HPDE6-E6E7 (cell line): ENCODE data around the gene SPAG9.
A peak's percentile ranks its signal among the peaks of the same experiment; 100 is the strongest.
"Not testable (repeated sequence)": the region's sequence is repeated elsewhere in the genome, so short reads cannot be mapped to it uniquely, and the experiment has no call there.

Experiments used
- DNase-seq: peaks from one replicate; pipeline ENCODE4 v3.0.0; 2011; ENCODE audit warnings: missing footprints; ENCODE audit errors: extremely low spot score

SPAG9 gene

DNA sequence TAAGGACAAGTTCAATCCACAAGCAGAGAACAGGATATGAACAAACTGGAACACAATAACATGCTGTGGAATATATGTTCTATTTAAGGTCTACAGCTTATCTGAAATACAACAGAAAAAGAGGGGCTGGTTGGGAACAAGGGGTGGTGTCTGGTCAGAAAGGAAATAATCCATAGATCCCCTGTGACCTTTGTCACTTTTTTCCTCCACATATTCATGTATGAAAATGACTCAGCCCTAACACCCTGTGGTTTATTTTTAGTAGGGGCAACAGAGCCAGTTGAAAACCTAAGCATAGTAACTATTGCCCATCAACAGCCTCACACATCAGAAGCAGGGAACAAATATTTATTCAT, 12.3 kb upstream of the SPAG9 start:
- DNase-seq = no peak

GRCh38 chr17:51128076-51128475, 7.4 kb upstream of the SPAG9 start:
- no peak for DNase-seq

- no peak for DNase-seq
These were observed 4.2 kb upstream of the SPAG9 start for GRCh38 chr17:51124640-51125503.

- not testable (repeated sequence) for DNase-seq
These were observed 1.9 kb upstream of the SPAG9 start for GRCh38 chr17:51122473-51123115.

GRCh38 chr17:51121620-51122472, 1.2 kb upstream of the SPAG9 start:
- DNase-seq = peak; percentile 96

GRCh38 chr17:51120357-51120738, 320 bp downstream of the SPAG9 start:
- peak; percentile 19 for DNase-seq

- no peak for DNase-seq
These were observed 982 bp downstream of the SPAG9 start for GRCh38 chr17:51119415-51120356.

GRCh38 chr17:51118330-51119195, 2.1 kb downstream of the SPAG9 start:
- no peak for DNase-seq

DNA sequence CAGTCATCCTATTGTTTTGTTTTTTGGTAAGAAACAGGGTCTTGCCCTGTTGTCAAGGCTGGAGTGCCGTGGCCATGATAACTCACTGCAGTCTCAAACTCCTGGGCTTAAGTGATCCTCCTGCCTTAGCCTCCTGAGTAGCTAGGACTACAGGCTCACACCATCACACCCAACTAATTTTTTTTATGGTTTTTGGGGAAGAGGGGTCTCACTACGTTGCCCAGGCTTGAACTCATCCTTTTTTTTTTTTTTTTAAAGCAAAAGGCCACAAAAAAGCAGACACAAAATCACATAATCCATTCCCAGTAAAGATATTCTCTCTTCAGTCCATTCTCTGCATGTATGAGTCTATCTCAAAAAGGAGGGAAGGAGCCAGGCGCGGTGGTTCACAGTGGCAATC, 5.5 kb downstream of the SPAG9 start:
- DNase-seq = no peak

DNA sequence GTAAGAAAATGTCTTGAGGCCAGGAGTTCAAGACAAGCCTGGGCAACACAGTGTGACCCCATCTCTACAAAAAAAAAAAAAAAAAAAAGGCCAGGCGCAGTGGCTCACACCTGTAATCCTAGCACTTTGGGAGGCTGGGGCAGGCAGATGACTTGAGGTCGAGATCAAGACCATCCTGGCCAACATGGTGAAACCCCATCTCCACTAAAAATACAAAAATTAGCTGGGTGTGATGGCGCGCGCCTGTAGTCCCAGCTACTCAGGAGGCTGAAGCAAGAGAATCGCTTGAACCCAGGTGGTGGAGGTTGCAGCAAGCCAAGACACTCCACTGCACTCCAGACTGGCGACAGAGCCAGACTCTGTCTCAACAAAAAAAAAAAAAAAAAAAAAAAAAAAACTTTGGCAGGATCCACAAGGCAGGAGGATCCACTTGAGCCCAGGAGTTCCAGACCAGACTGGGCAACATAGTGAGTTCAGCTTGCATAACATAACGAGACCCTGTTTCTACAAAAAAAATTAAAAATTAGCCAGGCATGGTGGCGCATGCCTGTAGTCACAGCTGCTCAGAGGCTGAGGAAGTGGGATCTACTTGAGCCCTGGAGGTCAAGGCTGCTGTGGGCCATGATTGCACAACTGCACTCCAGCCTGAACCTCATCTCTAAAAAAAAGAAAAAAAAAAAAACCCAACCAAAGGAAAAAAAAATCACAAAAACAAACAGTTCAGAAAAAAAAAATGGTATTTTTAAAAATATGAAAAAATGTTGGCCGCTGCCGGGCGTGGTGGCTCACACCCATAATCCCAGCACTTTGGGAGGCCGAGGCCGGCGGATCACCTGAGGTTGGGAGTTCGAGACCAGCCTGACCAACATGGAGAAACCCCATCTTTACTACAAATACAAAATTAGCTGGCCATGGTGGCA, 8.1 kb downstream of the SPAG9 start:
- not testable (repeated sequence) for DNase-seq

- DNase-seq = no peak
These were observed 12.9 kb downstream of the SPAG9 start for GRCh38 chr17:51107778-51108177.

GRCh38 chr17:51103451-51103850, 17.2 kb downstream of the SPAG9 start:
- no peak for DNase-seq

DNA sequence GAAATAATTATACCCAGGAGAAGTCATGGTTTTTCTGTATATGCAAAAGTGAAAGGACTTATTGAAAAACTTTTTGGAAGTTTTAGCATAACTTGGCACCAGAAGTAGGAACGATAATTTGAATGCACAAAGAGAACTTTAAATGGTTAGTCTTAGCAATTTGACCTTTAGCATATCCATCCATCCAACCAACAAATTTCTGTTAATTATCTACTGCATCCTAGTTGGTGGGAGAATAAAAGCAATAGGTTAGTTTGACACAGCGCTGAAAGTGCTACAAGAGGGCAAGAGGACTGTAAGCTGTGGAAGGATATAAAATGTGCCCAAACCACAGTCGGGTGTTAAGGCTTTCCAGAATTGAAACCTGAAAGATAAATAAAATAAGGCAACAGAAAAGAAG, 17.6 kb downstream of the SPAG9 start:
- no peak for DNase-seq

DNA sequence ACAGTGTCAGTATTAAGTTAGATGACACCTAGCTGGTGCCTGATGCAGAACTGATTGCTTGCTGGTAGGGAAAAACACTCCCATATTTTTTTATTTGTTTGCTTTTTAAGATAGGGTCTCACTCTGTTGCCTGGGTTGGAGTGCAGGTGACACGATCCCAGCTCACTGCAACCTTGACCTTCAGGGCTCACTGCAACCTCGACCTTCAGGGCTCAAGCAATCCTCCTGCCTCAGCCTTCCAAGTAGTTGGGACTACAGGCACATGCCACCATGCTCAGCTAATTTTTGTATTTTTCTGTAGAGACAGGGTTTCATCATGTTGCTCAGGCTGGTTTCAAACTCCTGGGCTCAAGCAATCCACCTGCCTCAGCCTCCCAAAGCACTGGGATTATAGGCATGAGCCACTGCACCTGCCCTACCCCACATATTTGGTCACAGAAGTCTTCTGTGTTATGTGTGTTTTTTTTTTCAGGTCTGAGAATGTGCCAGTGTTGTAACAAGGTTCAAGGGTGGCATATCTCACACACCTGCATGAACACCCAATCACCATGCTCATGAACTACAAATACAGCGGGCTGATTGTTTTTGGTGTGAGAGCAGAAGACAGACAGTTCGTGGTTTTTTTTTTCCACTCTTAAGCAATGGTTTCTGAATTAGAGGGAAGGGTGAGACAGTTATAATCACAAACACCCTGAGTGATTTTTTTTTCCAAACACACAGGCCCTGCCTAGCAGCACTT, 22.8 kb downstream of the SPAG9 start:
- no peak for DNase-seq

DNA sequence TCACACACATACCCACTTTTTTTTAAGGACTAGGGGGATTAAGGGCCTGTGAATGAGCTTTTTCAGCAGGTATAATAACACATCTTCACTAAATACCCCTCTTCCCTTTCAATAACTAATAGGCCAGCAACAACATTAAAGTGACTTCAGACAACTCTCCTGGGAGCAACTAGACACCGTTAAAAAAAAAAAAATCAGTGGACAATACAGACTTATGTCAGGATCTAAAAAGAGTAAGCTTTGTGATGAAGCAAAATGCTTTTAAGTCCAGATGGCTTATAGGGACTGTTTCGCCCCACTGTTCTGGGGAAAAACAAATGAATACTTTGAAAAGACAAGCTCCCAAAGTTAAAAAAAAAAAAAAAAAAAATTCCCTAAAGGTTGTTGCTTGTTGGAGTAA, 29.0 kb downstream of the SPAG9 start:
- no peak for DNase-seq

DNA sequence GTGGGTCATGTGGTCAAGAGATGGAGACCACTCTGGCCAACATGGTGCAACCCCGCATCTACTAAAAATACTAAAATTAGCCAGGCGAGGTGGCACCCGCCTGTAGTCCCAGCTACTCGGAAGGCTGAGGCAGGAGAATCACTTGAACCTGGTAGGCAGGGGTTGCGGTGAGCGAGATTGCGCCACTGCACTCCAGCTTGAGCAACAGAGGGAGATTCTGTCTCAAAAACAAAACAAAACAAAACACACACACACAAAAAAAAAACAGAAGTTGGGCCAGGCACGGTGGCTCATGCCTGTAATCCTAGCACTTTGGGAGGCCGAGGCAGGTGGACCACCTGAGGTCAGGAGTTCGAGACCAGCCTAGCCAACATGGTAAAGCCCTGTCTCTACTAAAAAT, 31.8 kb downstream of the SPAG9 start:
- DNase-seq = not testable (repeated sequence)

GRCh38 chr17:51088287-51088686, 32.4 kb downstream of the SPAG9 start:
- DNase-seq = no peak

- DNase-seq = no peak
These were observed 33.5 kb downstream of the SPAG9 start for GRCh38 chr17:51087072-51087757.
